Thoracic aorta (tissue), 2 donors: ENCODE results near the gene ARHGEF18. TPM values are rescaled to one million over a fixed set of nuclear protein-coding genes. Genes with fewer than 3 reads are reported as not detected.
"Not testable (repeated sequence)": the region's sequence is repeated elsewhere in the genome, so short reads cannot be mapped to it uniquely, and the experiment has no call there.

Experiments used
- ATAC-seq: fragments of 150-250 bp; one replicate; pipeline ENCODE4 v1.8.0; 2017; ENCODE audit warnings: low read depth; ENCODE audit not compliant: insufficient number of reproducible peaks, low FRiP score
- DNase-seq: peaks from one replicate; pipeline ENCODE4 v3.0.0-alpha.2; 2020; ENCODE audit warnings: low spot score
- H3K27ac ChIP-seq, 2 donors: fragments of 200-600 bp; sonication (generic); 1 replicate in 1 of 2; 2 replicates in 1 of 2; pipeline ENCODE4 v1.5.1; 2016; ENCODE audit warnings: mild to moderate bottlenecking in 2 of 2, moderate library complexity in 2 of 2
- H3K27me3 ChIP-seq: fragments of 200-600 bp; sonication (generic); replicated peaks from 2 replicates; pipeline ENCODE4 v1.6.0; 2016; ENCODE audit warnings: mild to moderate bottlenecking; ENCODE audit not compliant: insufficient read depth
- H3K36me3 ChIP-seq: fragments of 200-600 bp; sonication (generic); one replicate; pipeline ENCODE4 v1.5.1; 2016
- H3K4me1 ChIP-seq, 2 donors: fragments of 200-600 bp; sonication (generic); 1 replicate in 1 of 2; 2 replicates in 1 of 2; pipeline versions ENCODE4 v1.5.1 to v1.6.0; 2016; ENCODE audit warnings: low read depth in 2 of 2, mild to moderate bottlenecking in 1 of 2; ENCODE audit not compliant: control insufficient read depth in 1 of 2
- H3K4me3 ChIP-seq: fragments of 200-600 bp; sonication (generic); 2 replicates; pipeline ENCODE4 v1.5.1; 2016; ENCODE audit warnings: mild to moderate bottlenecking
- H3K9me3 ChIP-seq: fragments of 200-600 bp; sonication (generic); 2 replicates; pipeline ENCODE4 v1.5.1; 2016
- CTCF ChIP-seq: fragments of 200-600 bp; sonication (generic); IDR thresholded peaks from one replicate; pipeline ENCODE4 v1.5.1; 2019; ENCODE audit warnings: antibody characterized with exemption
- total RNA-seq, 2 donors: library from RNA; depleted of rRNA; stranded (reverse); fragments of >200 nt; gene quantifications; one replicate each; pipeline versions ENCODE4 v1.1.0 to v1.2.3, GENCODE V29; 2016

The ARHGEF18 gene
- total RNA-seq, 2 donors from 2014 or later: 21.8 to 22.7 TPM

DNA sequence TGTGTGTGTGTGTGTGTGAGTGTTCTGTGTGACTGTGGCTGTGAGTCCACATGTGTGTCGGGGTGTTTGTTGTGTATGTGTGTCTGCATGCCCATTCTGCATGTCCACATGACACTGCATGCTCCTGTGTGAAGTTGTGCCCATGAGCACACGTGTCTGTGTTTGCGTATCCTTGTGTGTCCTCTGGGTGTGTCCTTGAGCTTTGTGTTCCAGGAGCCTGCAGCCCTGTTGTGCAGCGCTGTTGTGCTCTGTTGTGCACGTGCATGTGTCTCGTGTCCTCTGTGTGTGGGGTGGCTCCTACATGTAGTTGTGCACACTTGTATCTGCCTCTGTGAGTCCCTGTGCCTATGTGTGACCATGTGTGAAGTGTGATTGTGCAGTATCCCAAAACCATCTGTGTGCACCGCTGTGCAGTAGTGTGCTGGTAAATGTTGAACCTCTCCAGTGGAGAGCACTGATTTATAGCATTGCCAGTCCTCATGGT is 2.2 kb upstream of the ARHGEF18 start:
- Histone ChIP-seq H3K27ac (no peak overlapping the region), H3K36me3 (no peaks in the 10 kb centered on the region), H3K4me3 (no peak overlapping the region), H3K4me1 (no peaks in the 10 kb centered on the region), H3K27me3 (no peaks in the 10 kb centered on the region), H3K9me3 (no peaks in the 10 kb centered on the region)
- DNase-seq (no peak), ATAC-seq (no peak)
- TF ChIP-seq CTCF: no peak

DNA sequence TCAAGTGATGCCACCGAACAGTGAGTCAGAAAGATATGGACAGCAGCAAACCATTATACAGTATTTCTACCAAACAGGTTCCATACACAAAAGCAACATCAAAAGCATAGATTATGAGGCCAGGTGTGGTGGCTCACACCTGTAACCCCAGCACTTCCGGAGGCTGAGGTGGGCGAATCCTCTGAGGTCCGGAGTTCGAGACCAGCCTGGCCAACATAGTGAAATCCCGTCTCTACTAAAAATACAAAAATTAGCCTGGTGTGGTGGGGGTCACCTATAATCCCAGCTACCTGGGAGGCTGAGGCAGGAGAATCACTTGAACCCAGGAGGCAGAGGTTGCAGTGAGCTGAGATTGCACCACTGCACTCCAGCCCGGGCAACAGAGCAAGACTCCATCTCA is 1.7 kb upstream of the ARHGEF18 start:
- ATAC-seq, H3K27ac ChIP-seq, H3K4me1 ChIP-seq, DNase-seq, H3K9me3 ChIP-seq, H3K4me3 ChIP-seq, H3K36me3 ChIP-seq, H3K27me3 ChIP-seq: not testable (repeated sequence)

DNA sequence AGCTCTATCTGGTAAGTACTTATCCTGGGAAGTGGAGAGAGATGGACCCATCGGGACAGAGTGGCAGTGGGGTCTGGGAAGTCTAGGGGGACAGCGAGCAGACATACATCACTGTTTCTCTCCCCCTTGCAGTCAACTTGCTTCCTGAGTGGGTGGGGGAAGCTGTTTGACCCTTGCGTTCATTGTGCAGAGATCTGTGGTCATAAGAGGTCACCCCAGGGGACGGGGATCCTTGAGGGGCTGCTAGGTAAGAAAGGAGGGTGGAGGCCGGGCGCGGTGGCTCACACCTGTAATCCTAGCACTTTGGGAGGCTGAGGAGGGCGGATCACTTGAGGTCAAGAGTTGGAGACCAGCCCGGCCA is 474 bp downstream of the ARHGEF18 start:
- Histone ChIP-seq H3K27me3 (no peaks in the 10 kb centered on the region), H3K27ac (no peak overlapping the region), H3K36me3 (no peaks in the 10 kb centered on the region), H3K4me3 (peak overlapping the region; percentile 15), H3K4me1 (no peaks in the 10 kb centered on the region), H3K9me3 (peaks cover 6% of the 10 kb centered on the region)
- no peak for DNase-seq
- no peak for ATAC-seq
- TF ChIP-seq CTCF: no peak

DNA sequence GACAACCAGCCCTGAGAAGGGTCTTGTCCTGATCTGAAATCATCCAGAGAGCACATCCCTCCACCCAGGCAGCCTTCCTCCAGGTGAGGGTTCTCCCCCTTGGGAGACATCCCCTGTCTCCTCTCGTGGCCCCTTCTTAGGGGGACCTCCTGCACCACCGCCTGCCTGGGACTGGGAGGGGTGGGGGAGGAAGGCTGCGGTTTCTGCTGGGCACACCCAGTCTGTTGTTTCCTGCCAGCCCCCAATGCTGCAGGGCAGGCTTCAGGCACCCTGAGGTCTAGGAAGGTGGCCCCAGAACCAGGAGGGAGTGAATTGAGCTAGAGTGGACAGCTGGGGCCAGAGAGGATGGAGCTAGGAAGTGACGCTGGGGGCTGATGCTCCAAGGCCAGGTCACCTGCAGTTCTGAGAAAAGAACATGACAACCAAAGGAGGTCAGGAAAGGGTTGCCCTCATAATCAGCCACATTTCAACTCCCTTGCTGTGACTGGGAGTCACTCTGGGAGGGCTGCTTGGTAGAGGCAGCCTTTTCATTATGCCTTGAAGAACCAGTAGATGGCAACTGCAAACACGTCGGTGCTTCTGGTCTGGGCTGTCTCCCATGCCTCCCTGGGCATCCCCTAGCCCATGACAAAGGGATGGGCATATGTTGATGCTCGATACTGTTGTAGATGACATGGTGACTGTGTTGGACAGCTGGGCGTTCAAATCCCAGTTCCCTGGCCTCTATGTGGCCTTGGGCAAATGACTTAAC is 1.4 kb downstream of the ARHGEF18 start:
- Histone ChIP-seq H3K27me3 (no peaks in the 10 kb centered on the region), H3K27ac (no peak overlapping the region), H3K36me3 (no peaks in the 10 kb centered on the region), H3K4me1 (no peaks in the 10 kb centered on the region), H3K9me3 (peaks cover 6% of the 10 kb centered on the region), H3K4me3 (no peak overlapping the region)
- ATAC-seq: no peak
- DNase-seq: no peak
- TF ChIP-seq CTCF: no peak

DNA sequence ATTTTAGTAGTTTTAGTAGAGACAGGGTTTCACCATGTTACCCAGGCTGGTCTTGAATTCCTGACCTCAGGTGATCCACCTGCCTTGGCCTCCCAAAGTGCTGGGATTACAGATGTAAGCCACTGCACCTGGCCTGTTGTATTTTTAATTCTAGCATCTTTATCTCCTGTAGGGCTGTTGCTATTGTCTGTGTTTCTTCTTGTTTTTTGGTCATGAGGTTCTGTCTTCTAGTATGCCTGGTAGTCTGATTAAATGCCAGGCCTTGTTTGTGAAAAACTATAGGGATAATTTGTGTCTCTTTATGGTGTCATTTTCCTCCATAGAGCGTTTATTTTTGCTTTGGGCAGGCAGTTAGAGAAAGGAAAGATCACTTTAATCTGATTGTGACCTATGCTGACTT is 3.1 kb downstream of the ARHGEF18 start:
- Histone ChIP-seq H3K9me3 (peaks cover 6% of the 10 kb centered on the region), H3K36me3 (no peaks in the 10 kb centered on the region), H3K4me3 (no peak overlapping the region), H3K4me1 (no peaks in the 10 kb centered on the region), H3K27ac (no peak overlapping the region), H3K27me3 (no peaks in the 10 kb centered on the region)
- ATAC-seq (no peak), DNase-seq (no peak)
- TF ChIP-seq CTCF: no peak
